GM12878 (cell line): Measurements from ENCODE around the gene MYO3B. TPM values are rescaled to one million over a fixed set of nuclear protein-coding genes. Genes with fewer than 3 reads are reported as not detected.

Experiments
- ATAC-seq: fragments of 200-7000 bp; cut with Tn5 transposase; 3 replicates; pipeline ENCODE4 v1.9.1; 2020; ENCODE audit warnings: mild to moderate bottlenecking, moderate library complexity
- BruUV-seq: library from RNA; stranded (reverse); fragments of 400-500 nt; replicated peaks from 2 replicates; lab custom pipeline; 2021; lab: Mats Ljungman, UMichigan
- CTCF ChIA-PET: fragments of 300-600 bp; sonication (Branson Sonifier 250); formaldehyde crosslinking; extraction: SDS; loops from one replicate; lab custom pipeline; 2021; ENCODE audit warnings: inconsistent platforms; lab: Yijun Ruan, JAX
- POLR2A ChIA-PET: fragments of 350-600 bp; formaldehyde crosslinking; extraction: SDS; loops from one replicate; lab custom pipeline; 2021; ENCODE audit warnings: inconsistent platforms; lab: Charles Lee
- RAD21 ChIA-PET: fragments of 300-600 bp; sonication (Branson Sonifier 250); formaldehyde crosslinking; loops from one replicate; lab custom pipeline; 2023; ENCODE audit warnings: antibody characterized with exemption; ENCODE audit not compliant: unreplicated experiment; lab: Charles Lee
- SMC1A ChIA-PET: fragments of 300-600 bp; sonication (Branson Sonifier 250); formaldehyde crosslinking; loops from one replicate; lab custom pipeline; 2023; ENCODE audit not compliant: unreplicated experiment, uncharacterized antibody; lab: Charles Lee
- DNase-seq: peaks from one replicate; pipeline ENCODE4 v3.0.0-alpha.2; 2011; ENCODE audit warnings: low read depth, low spot score
- FAIRE-seq: peaks from 3 replicates; lab custom pipeline; 2011; peaks lifted over from hg19 to GRCh38; lab: Jason Lieb, UNC
- H2AFZ ChIP-seq: 2 replicates; pipeline ENCODE4 v1.6.0; 2011; ENCODE audit warnings: low read depth, low read length, control low read depth; ENCODE audit not compliant: control insufficient read depth
- H3K27ac ChIP-seq: 2 replicates; pipeline ENCODE4 v1.5.1; 2011; ENCODE audit warnings: control low read depth; ENCODE audit not compliant: control insufficient read depth, insufficient read depth
- H3K27me3 ChIP-seq, 2 experiments: replicated peaks in 1 of 2; 2 replicates each; pipeline versions ENCODE4 v1.6.0 to v1.6.1; 2011; ENCODE audit warnings: low read length in 1 of 2; ENCODE audit not compliant: control insufficient read depth in 2 of 2, insufficient read depth in 2 of 2
- H3K36me3 ChIP-seq, 2 experiments: 2 replicates each; pipeline ENCODE4 v1.5.1; 2011; ENCODE audit warnings: low read length in 1 of 2; ENCODE audit not compliant: control insufficient read depth in 2 of 2, insufficient read depth in 2 of 2
- H3K4me1 ChIP-seq: 2 replicates; pipeline ENCODE4 v1.6.1; 2011; ENCODE audit warnings: mild to moderate bottlenecking, low read length, moderate library complexity, mixed read lengths; ENCODE audit not compliant: control insufficient read depth, insufficient read depth
- H3K4me2 ChIP-seq: 2 replicates; pipeline ENCODE4 v1.6.0; 2011; ENCODE audit warnings: control low read depth; ENCODE audit not compliant: control insufficient read depth, insufficient read depth
- H3K4me3 ChIP-seq: fragments of 200-600 bp; sonication (generic); 2 replicates; pipeline ENCODE4 v1.5.1; 2016
- H3K79me2 ChIP-seq: 2 replicates; pipeline ENCODE4 v1.6.0; 2011; ENCODE audit warnings: low read length; ENCODE audit not compliant: control insufficient read depth, insufficient read depth
- H3K9ac ChIP-seq: 2 replicates; pipeline ENCODE4 v1.8.0; 2011; ENCODE audit warnings: low read length, control low read depth, mixed read lengths; ENCODE audit not compliant: control insufficient read depth, insufficient read depth
- H3K9me3 ChIP-seq: replicated peaks from 3 replicates; pipeline ENCODE4 v1.5.1; 2011; ENCODE audit warnings: mild to moderate bottlenecking, low read length; ENCODE audit not compliant: control insufficient read depth, insufficient read depth
- H4K20me1 ChIP-seq: 2 replicates; pipeline ENCODE4 v1.6.0; 2011; ENCODE audit not compliant: control insufficient read depth, insufficient read depth
- BCL3 ChIP-seq: IDR thresholded peaks from 2 replicates; pipeline ENCODE4 v1.6.1; 2011; ENCODE audit warnings: borderline replicate concordance, low read depth, mild to moderate bottlenecking, moderate library complexity, low read length; ENCODE audit not compliant: insufficient read depth, poor library complexity, severe bottlenecking
- BRCA1 ChIP-seq: IDR thresholded peaks from 2 replicates; pipeline ENCODE4 v1.6.1; 2011; ENCODE audit warnings: low read depth, low read length, improper control_type of control experiment
- CBX5 ChIP-seq: sonication (generic); IDR thresholded peaks from 2 replicates; pipeline ENCODE4 v1.6.1; 2016; ENCODE audit warnings: low read depth, moderate library complexity, mild to moderate bottlenecking, inconsistent platforms
- CEBPB ChIP-seq, 2 experiments: fragments of 150-350 bp in 1 of 2; IDR thresholded peaks; 2 replicates each; pipeline ENCODE4 v1.6.1; 2012 to 2014; ENCODE audit warnings: low read depth in 2 of 2, low read length in 2 of 2, borderline replicate concordance in 1 of 2, inconsistent platforms in 1 of 2
- ETV6 ChIP-seq, 2 experiments: fragments of 450-650 bp in 1 of 2; IDR thresholded peaks in 1 of 2; conservative IDR thresholded peaks in 1 of 2; 2 replicates each; pipeline ENCODE4 v1.6.1; 2014; ENCODE audit warnings: antibody characterized with exemption in 1 of 2, borderline replicate concordance in 1 of 2, low read depth in 1 of 2, mild to moderate bottlenecking in 1 of 2, moderate library complexity in 1 of 2
- HCFC1 ChIP-seq: fragments of 150-350 bp; IDR thresholded peaks from 2 replicates; pipeline ENCODE4 v1.6.1; 2014; ENCODE audit warnings: low read length
- MEF2A ChIP-seq: IDR thresholded peaks from 2 replicates; pipeline ENCODE4 v1.6.1; 2011; ENCODE audit warnings: low read depth, mild to moderate bottlenecking, low read length, moderate library complexity; ENCODE audit not compliant: insufficient read depth
- NFYB ChIP-seq: IDR thresholded peaks from 2 replicates; pipeline ENCODE4 v1.6.1; 2011; ENCODE audit warnings: low read depth, mild to moderate bottlenecking, low read length, improper control_type of control experiment, moderate library complexity; ENCODE audit not compliant: insufficient read depth
- SIN3A ChIP-seq: IDR thresholded peaks from 2 replicates; pipeline ENCODE4 v1.6.1; 2012; ENCODE audit warnings: low read depth, low read length, improper control_type of control experiment
- SREBF1 ChIP-seq: IDR thresholded peaks from 2 replicates; pipeline ENCODE4 v1.6.1; 2012; ENCODE audit warnings: mild to moderate bottlenecking, low read length
- WGBS: methylation state at CpG from one replicate; pipeline ENCODE4 v1.1.6; 2016; ENCODE audit warnings: low lambda C conversion rate; ENCODE audit not compliant: insufficient replicate concordance, insufficient coverage; ENCODE audit errors: missing lambda C conversion rate; 5-methylcytosine and 5-hydroxymethylcytosine counted together
- in situ Hi-C: fragments of 300-500 bp; cut with MboI; formaldehyde crosslinking; loops from 9 replicates; pipeline ENCODE4 v1.14.3; 2018; ENCODE audit warnings: mixed read lengths
- intact Hi-C: fragments of 100-400 bp; cut with micrococcal nuclease; formaldehyde crosslinking; loops from one replicate; pipeline ENCODE4 v1.14.2; 2022; ENCODE audit not compliant: unreplicated experiment
- polyA plus RNA-seq, 11 experiments: library from polyadenylated mRNA; depleted of rRNA in 4 of 11; unstranded in 6 of 11; stranded (reverse) in 5 of 11; fragments of >200 nt; fragmentation: Nextera tagmentation in 4 of 11; fragmentation: Illumina TruSeq in 1 of 11; extraction: Ambion mirVana in 4 of 11; extraction: Trizol in 1 of 11; gene quantifications; 1 replicate in 1 of 11; 2 replicates in 10 of 11; pipeline versions ENCODE4 v1.2.1 to v1.2.3, GENCODE V29; 2011 to 2016; ENCODE audit warnings: inconsistent platforms in 2 of 11, missing spikeins in 2 of 11, low read depth in 1 of 11
- total RNA-seq, 4 experiments: library from RNA; depleted of rRNA in 3 of 4; stranded (reverse); fragments of >200 nt in 3 of 4; fragmentation: Illumina TruSeq in 1 of 4; extraction: Trizol in 1 of 4; gene quantifications; 2 replicates each; pipeline versions ENCODE4 v1.2.1 to v1.2.3, GENCODE V29; 2013 to 2021
- TF ChIP-seq, protein P1 (sequence below): IDR thresholded peaks from 2 replicates; pipeline ENCODE4 v1.6.1; 2011; ENCODE audit warnings: low read depth, low read length, improper control_type of control experiment, borderline replicate concordance
- TF ChIP-seq, protein P2 (sequence below): fragments of 450-650 bp; IDR thresholded peaks from 2 replicates; pipeline ENCODE4 v1.6.1; 2017; ENCODE audit warnings: mild to moderate bottlenecking, low read depth, inconsistent platforms; ENCODE audit not compliant: poor library complexity, severe bottlenecking
- TF ChIP-seq, protein P3 (sequence below): IDR thresholded peaks from 2 replicates; pipeline ENCODE4 v1.6.1; 2012; ENCODE audit warnings: improper control_type of control experiment, low read depth, low read length; ENCODE audit not compliant: insufficient replicate concordance

Gene MYO3B
- total and polyA plus RNA-seq, 10 of the 15 experiments (the other 5 are each of a cell fraction or from before 2014, with no cell fraction given): 1.1 to 7.1 (median 2.1) TPM

GRCh38 chr2:170535552-170535951 lies 357.6 kb downstream of the MYO3B start:
- Histone ChIP-seq H3K79me2 (no peaks in the 10 kb centered on the region), H3K4me2 (no peak overlapping the region), H3K9ac (no peak overlapping the region), H3K27ac (no peak overlapping the region), H3K4me1 (no peaks in the 10 kb centered on the region), H3K27me3 (no peaks in the 10 kb centered on the region), H2AFZ (no peak overlapping the region), H3K9me3 (no peaks in the 10 kb centered on the region), H3K36me3 (no peaks in the 10 kb centered on the region), H3K4me3 (no peak overlapping the region), H4K20me1 (no peaks in the 10 kb centered on the region)
- in situ Hi-C loops: no loop called here
- intact Hi-C loops: no loop called here
- BruUV-seq: no TSS peak
- WGBS: 40% methylated on average over 4 of the region's 4 CpGs
- no peak for DNase-seq
- CTCF ChIA-PET: interaction anchor here (0.8 to 1.2 kb wide), 3 partner anchors 10 to 131 kb away, joined by 3 to 5 read pairs (median 3); no protein-coding TSS in a partner anchor
- SMC1A ChIA-PET: interaction anchor here (0.8 kb wide), 2 partner anchors 9 to 144 kb away, joined by 3 read pairs; no protein-coding TSS in a partner anchor
- no peak for FAIRE-seq
- POLR2A ChIA-PET: interaction anchor here (1.4 kb wide), 1 partner anchor 13 kb away, joined by 5 read pairs; no protein-coding TSS in a partner anchor
- RAD21 ChIA-PET: interaction anchor here (0.6 to 1.3 kb wide), 3 partner anchors 9 to 26 kb away, joined by 3 to 5 read pairs (median 3); no protein-coding TSS in a partner anchor
- no peak for ATAC-seq
- TF ChIP-seq HCFC1: no peak
- TF ChIP-seq, protein P1, sequence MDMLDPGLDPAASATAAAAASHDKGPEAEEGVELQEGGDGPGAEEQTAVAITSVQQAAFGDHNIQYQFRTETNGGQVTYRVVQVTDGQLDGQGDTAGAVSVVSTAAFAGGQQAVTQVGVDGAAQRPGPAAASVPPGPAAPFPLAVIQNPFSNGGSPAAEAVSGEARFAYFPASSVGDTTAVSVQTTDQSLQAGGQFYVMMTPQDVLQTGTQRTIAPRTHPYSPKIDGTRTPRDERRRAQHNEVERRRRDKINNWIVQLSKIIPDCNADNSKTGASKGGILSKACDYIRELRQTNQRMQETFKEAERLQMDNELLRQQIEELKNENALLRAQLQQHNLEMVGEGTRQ: no peak
- no peak for TF ChIP-seq ETV6 (conservative IDR thresholded peaks at IDR 0.05 in 1 of 2, IDR thresholded peaks at IDR 0.05 in 1 of 2; ENCODE audit: borderline replicate concordance in 1 of 2, low read depth in 1 of 2)
- no peak for TF ChIP-seq SREBF1
- TF ChIP-seq NFYB: no peak
- no peak for TF ChIP-seq BRCA1
- TF ChIP-seq, protein P2, sequence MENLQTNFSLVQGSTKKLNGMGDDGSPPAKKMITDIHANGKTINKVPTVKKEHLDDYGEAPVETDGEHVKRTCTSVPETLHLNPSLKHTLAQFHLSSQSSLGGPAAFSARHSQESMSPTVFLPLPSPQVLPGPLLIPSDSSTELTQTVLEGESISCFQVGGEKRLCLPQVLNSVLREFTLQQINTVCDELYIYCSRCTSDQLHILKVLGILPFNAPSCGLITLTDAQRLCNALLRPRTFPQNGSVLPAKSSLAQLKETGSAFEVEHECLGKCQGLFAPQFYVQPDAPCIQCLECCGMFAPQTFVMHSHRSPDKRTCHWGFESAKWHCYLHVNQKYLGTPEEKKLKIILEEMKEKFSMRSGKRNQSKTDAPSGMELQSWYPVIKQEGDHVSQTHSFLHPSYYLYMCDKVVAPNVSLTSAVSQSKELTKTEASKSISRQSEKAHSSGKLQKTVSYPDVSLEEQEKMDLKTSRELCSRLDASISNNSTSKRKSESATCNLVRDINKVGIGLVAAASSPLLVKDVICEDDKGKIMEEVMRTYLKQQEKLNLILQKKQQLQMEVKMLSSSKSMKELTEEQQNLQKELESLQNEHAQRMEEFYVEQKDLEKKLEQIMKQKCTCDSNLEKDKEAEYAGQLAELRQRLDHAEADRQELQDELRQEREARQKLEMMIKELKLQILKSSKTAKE: no peak
- TF ChIP-seq MEF2A: no peak
- no peak for TF ChIP-seq BCL3
- TF ChIP-seq CBX5: no peak
- TF ChIP-seq, protein P3, sequence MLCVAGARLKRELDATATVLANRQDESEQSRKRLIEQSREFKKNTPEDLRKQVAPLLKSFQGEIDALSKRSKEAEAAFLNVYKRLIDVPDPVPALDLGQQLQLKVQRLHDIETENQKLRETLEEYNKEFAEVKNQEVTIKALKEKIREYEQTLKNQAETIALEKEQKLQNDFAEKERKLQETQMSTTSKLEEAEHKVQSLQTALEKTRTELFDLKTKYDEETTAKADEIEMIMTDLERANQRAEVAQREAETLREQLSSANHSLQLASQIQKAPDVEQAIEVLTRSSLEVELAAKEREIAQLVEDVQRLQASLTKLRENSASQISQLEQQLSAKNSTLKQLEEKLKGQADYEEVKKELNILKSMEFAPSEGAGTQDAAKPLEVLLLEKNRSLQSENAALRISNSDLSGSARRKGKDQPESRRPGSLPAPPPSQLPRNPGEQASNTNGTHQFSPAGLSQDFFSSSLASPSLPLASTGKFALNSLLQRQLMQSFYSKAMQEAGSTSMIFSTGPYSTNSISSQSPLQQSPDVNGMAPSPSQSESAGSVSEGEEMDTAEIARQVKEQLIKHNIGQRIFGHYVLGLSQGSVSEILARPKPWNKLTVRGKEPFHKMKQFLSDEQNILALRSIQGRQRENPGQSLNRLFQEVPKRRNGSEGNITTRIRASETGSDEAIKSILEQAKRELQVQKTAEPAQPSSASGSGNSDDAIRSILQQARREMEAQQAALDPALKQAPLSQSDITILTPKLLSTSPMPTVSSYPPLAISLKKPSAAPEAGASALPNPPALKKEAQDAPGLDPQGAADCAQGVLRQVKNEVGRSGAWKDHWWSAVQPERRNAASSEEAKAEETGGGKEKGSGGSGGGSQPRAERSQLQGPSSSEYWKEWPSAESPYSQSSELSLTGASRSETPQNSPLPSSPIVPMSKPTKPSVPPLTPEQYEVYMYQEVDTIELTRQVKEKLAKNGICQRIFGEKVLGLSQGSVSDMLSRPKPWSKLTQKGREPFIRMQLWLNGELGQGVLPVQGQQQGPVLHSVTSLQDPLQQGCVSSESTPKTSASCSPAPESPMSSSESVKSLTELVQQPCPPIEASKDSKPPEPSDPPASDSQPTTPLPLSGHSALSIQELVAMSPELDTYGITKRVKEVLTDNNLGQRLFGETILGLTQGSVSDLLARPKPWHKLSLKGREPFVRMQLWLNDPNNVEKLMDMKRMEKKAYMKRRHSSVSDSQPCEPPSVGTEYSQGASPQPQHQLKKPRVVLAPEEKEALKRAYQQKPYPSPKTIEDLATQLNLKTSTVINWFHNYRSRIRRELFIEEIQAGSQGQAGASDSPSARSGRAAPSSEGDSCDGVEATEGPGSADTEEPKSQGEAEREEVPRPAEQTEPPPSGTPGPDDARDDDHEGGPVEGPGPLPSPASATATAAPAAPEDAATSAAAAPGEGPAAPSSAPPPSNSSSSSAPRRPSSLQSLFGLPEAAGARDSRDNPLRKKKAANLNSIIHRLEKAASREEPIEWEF: no peak
- no peak for TF ChIP-seq SIN3A
- no peak for TF ChIP-seq CEBPB (IDR thresholded peaks at IDR 0.05; ENCODE audit: borderline replicate concordance in 1 of 2, low read depth in 2 of 2, low read length in 2 of 2)
